Retina (tissue), 1 donor: ENCODE data around the gene SETD1A.
A peak's percentile ranks its signal among the peaks of the same experiment; 100 is the strongest.

Experiments
- DNase-seq: peaks from one replicate; pipeline ENCODE4 v3.0.0-alpha.2; 2016

Gene SETD1A

DNA sequence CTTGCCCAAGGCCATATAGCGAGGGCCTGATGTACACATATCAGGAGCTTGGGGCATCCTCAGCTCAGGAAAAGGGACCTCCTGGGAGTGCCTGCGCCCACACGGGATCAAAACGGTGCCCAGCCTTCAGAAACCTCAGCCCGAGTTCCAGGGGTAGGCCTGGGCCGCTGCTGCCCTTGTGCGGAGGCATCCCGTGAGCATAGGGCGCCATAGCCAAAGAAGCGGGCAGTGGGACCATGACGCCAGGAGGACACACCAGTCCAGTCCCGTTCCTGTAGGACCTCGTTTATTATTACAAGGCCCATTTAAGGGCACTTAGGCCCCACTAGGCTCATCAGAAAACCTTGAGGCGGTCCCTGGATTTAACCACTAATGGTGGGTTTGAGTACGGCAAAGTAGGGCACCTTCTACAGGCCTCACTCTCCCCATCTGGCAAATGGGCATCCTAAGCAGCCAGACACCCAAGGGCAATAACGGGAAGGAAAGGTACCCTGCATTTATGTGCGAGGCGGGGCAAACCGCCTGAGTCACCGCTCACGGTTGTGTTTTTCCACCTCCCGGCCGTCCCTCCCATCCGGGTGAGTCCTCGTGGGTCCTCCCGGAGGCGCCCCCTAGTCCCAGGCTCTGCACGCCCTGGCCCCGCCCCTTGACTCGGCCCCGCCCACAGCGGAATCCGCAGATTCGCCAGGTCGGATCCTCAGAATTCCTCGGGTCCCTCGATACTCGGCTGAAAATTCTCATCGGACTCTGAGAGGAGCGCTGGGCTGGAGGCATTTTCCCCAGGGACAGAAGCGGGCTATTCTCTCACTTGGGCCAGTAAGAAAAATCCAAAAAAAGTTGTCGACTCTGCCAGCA lies 726 bp upstream of the SETD1A start:
- no peak for DNase-seq

DNA sequence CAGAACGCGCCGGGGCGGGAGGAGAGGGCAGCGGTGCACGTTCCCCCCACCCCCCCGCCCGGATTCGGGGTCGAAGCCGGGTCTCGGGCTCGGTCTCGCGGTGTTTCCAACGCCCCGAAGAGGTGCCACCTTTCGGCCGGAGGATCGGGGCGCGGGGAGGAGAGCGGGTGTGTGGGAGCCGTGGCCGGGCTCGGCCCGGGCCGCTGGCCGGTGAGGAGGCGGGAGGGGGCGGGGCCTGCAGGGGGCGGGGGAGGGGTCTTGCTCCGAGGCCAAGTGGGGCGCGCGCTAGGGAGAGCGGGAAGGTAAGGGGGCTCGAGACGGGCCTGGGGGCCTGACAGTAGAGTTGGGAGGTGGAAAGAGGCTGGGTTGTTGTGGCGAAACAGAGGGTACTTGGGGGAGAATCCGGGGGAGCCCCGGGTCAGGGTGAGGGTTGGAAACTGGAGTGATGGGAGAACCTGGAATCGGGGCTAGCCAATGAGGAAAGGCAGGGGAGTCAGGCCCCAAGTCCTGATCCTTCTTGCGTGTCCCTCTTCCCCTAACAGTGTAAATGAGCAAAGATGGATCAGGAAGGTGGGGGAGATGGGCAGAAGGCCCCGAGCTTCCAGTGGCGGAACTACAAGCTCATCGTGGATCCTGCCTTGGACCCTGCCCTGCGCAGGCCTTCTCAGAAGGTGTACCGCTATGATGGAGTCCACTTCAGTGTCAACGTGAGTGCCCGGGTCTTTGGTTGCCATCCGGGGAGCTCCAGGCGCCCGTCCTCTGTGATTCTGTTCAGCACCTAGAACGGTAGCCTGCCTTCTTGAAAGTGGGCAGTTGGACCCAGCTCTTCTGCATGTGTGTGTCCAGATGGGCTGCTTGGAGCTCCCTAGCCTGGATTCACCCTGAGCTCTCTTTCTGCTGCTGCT lies 873 bp downstream of the SETD1A start:
- peak; percentile 32 for DNase-seq

DNA sequence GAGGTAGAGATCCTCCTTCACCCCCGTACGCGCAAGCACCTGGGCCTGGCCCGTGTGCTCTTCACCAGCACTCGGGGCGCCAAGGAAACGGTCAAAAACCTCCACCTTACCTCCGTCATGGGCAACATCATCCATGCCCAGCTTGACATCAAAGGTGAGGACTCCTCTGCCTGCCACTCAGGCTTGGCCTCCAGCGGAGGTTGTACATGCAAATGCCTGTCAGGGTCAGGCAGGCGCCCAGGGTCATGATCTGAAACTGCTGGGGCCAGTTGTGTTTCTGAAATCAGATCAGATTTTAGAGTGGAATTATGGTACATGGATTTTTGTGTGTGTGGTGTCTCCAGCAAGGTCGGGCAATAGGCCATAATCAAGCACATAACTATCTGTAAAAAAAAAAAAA lies 3.8 kb downstream of the SETD1A start:
- DNase-seq = no peak

DNA sequence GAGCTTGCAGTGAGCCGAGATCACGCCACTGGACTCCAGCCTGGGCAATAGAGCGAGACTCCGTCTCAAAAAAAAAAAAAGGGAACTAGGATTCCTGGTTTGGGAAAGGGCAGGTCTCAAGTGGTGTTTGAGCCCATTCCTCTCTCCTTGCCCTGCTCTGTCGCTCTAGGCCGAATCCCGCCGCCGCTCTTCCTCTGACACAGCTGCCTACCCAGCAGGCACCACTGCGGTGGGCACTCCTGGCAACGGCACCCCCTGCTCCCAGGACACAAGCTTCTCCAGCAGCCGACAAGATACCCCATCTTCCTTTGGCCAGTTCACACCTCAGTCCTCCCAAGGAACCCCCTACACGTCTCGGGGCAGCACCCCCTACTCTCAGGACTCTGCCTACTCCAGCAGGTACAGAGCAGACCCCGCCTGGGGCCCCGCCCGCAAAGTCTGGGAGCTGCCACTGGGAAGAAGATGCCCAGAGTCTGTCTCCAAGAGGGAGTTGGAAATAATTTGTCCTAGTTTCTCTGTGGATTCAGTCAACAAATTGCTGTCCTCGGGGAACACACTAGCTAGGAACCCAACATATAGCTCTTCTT lies 6.5 kb downstream of the SETD1A start:
- DNase-seq = no peak

DNA sequence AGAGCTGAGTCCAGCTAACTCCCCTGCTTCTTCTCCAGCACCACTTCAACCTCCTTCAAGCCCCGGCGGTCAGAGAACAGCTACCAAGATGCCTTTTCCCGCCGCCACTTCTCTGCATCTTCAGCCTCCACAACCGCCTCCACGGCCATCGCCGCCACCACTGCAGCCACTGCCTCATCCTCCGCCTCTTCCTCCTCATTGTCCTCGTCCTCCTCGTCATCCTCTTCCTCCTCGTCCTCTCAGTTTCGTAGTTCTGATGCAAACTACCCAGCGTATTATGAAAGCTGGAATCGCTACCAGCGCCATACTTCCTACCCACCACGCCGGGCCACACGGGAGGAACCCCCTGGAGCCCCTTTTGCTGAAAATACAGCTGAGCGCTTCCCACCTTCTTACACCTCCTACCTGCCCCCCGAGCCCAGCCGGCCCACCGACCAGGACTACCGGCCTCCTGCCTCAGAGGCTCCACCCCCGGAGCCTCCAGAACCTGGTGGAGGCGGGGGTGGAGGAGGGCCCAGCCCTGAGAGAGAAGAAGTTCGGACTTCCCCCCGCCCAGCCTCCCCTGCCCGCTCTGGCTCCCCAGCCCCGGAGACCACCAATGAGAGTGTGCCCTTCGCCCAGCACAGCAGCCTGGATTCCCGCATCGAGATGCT lies 7.1 kb downstream of the SETD1A start:
- DNase-seq = no peak

DNA sequence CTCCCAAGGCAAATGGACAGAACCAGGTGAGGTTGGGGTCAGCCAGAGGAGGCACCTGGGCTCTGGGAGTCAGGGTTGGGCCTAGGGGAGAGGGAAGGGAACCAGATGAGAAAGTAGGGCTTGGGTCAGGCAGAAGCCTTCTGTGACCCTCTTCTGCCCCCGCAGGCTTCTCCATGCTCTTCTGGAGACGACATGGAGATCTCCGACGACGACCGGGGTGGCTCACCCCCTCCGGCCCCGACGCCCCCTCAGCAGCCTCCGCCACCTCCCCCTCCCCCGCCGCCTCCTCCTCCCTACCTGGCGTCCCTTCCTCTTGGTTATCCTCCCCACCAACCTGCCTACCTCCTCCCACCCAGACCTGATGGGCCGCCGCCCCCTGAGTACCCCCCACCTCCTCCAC lies 7.9 kb downstream of the SETD1A start:
- no peak for DNase-seq

DNA sequence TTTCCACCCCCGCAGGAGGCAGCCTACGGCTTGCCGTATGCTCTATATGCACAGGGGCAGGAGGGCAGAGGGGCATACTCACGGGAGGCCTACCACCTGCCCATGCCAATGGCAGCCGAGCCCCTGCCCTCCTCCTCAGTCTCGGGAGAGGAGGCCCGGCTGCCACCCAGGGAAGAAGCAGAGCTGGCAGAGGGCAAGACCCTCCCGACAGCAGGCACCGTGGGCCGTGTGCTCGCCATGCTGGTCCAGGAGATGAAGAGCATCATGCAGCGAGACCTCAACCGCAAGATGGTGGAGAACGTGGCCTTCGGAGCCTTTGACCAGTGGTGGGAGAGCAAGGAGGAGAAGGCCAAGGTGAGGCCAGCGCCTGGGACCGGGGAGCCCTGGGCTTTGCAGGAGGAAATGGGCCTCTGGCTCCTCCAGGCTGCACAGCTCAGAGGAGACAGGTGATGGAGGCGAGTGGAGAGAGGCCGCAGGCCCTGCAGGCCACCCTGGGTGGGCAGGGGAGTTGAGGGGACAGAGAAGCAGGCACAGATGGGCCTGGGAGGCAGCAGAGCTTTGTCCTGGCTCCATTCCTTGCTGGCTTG lies 8.6 kb downstream of the SETD1A start:
- no peak for DNase-seq

DNA sequence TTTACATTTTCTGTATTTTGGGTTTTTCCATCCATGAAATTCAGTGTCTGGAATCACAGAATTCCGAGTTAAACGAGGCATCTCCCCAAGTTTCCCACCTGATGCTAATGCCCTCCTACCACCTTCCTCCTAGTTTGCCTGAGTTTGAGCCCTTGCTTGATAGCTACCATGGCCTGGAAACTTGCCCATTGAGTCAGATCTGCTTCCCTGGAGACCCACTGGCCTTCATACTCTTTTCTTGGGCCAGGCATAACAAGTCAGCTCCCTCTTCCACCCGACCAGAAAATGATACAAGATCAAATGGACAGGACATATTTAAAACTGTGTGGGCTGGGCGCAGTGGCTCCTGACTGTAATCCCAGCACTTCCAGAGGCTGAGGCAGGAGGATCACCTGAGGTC lies 10.2 kb downstream of the SETD1A start:
- no peak for DNase-seq

DNA sequence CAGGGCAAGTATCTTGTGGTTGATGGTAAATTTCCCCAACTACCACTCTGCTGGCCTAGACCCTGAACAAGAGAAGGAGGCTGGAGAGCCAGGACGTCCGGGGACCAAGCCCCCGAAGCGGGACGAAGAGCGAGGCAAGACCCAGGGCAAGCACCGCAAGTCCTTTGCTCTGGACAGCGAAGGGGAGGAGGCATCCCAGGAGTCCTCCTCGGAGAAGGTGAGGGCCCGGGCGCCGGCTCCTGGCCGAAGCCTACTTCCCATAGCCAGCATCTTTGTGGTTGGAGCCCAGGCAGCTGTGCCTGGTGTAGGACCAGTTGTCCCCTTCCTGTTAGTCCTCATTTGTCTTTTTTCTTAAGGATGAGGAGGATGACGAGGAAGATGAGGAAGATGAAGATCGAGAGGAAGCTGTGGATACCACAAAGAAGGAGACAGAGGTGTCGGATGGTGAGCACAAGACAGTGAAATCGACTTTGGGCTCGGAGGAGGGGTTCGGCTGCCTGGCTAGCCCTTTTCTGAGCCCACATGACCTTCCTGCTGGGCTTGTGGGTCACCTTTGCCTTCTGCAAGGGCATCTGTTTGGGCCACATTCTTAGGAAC lies 11.8 kb downstream of the SETD1A start:
- no peak for DNase-seq

DNA sequence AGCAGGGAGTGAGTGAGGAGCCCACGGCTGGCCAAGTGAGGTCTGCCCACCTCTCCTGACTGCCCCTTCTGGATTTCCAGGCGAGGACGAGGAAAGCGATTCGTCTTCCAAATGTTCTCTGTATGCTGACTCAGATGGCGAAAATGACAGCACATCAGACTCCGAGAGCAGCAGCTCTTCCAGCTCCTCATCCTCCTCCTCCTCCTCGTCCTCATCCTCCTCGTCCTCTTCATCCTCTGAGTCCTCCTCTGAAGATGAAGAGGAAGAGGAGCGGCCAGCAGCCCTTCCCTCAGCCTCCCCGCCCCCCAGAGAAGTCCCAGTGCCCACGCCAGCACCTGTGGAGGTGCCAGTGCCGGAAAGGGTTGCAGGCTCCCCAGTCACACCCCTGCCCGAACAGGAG lies 13.7 kb downstream of the SETD1A start:
- DNase-seq = no peak

DNA sequence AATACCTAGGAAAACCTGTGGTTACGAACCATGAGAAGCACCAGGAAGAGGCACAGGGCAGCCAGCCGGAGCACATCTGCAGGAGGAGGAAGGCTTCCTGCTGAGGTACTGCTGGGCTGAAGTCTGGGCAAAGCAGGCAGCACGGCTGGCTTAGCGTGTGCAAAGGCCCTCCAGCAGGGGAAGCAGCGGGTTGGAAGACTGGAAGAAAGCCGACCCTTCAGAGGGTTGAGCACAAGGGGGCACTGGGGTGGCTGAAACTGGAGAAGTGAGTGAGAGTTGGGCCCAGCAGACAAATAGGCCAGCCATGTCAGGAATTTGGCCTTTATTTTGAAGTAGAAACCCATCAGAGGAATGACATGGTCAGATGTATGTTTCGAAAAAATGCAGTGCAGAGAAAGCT lies 15.3 kb downstream of the SETD1A start:
- DNase-seq = no peak

DNA sequence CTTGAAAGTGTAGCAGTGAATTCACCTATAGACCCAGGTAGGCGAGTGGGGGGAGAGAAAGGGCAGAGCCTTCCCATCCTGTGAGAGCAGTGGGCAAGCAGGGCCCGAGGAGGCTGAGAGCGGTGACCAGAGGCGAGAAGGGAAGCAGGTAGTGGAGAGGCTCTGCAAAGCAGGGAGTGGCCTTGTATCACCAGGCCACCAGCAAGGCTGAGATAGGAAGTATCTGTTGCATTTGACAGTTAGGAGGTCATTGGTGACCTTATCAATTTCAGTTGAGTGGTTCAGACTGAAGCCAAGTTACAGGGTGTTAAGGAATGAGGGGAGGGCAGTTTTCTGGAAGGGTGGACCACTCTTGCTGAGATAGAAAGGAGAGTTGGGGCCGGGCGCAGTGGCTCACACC lies 16.8 kb downstream of the SETD1A start:
- no peak for DNase-seq

DNA sequence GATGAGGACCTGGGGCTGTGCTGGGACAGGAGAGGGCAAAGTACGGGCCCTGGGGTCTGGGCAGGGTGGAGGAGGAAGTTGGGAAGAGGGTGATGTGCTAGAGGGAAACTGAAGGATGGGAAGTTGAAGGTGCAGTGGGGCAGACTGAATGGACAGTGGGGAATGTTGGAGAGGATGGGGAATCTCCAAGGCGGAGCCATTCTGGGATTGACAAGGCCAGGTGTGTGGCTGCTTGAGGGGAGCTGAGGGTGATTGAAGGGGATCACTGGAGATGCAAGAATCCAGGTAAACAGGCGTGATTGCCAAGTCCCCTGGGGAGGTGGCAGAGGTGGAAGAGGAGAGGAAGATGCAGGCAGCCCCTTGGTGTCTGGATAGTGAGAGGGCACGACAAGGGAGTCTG lies 18.9 kb downstream of the SETD1A start:
- DNase-seq = no peak

DNA sequence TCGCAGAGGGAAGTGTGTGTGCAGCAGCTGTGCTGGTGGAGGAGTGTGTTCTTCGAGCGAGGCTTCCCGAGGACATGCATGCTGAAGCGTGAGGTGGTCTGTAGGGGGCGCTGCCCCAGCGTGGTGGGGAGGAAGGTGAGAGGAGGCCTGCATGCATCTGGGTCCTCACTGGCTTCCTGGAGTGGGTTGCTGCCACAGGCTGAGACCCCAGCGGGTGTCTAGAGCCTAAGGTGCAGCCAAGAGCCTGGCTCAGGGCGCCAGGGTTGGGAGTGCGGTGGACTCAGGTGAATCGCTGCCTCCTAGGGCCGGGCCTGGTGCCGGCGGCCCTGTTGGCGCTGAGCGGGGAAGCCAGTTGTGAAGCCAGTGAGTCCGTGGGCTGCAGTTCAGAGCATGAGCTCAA lies 19.9 kb downstream of the SETD1A start:
- no peak for DNase-seq

DNA sequence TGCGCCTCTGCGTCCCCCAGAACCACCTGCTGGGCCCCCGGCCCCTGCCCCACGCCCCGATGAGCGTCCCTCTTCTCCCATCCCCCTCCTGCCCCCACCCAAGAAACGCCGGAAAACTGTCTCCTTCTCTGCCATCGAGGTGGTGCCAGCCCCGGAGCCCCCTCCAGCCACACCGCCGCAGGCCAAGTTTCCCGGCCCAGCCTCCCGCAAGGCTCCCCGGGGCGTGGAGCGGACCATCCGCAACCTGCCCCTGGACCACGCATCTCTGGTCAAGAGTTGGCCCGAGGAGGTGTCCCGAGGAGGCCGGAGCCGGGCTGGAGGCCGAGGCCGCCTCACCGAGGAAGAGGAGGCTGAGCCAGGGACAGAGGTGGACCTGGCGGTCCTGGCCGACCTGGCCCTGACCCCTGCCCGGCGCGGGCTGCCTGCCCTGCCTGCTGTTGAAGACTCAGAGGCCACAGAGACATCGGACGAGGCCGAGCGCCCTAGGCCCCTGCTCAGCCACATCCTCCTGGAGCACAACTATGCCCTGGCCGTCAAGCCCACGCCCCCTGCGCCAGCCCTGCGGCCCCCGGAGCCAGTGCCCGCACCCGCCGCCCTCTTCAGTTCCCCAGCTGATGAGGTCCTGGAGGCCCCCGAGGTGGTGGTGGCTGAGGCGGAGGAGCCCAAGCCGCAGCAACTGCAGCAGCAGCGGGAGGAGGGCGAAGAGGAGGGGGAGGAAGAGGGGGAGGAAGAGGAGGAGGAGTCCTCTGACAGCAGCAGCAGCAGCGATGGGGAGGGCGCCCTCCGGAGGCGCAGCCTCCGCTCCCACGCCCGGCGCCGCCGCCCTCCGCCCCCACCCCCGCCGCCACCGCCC lies 21.8 kb downstream of the SETD1A start:
- no peak for DNase-seq

DNA sequence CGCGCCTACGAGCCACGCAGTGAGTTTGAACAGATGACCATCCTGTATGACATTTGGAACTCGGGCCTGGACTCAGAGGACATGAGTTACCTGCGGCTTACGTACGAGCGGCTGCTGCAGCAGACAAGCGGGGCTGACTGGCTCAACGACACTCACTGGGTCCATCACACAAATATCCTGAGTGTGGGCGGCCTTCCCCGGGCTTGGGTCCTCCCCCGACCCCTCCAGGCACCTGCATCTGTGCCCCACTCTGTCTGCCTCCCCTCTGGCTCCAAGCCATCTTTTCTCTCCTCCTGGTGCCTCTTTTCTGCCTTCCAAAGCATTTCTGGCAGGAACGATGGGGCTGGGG lies 22.4 kb downstream of the SETD1A start:
- no peak for DNase-seq

DNA sequence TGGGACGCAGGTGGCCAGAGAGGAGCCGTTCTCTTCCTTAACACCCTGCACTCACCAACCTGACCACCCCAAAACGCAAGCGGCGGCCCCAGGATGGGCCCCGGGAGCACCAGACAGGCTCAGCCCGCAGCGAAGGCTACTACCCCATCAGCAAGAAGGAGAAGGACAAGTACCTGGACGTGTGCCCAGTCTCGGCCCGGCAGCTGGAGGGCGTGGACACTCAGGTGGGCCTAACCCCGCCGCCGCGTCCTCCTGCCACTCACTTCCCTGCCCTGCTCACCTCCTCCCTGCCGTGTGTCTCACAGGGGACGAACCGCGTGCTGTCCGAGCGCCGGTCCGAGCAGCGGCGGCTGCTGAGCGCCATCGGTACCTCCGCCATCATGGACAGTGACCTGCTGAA lies 22.9 kb downstream of the SETD1A start:
- no peak for DNase-seq

DNA sequence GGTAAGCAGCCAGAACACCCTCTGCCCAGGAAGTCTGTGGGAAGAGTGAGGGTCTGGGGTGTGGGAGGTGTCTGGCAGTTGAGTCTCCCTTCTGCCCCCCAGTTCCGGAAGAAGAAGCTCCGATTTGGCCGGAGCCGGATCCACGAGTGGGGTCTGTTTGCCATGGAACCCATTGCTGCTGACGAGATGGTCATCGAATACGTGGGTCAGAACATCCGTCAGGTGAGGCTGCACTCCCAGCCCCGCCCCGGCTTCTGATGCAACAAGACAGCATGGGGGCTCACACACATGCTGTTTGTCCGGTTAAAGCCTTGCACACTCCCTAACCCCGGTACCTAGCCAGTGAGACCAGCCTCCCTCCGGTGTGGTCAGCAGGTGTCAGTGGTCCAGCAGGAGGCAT lies 23.4 kb downstream of the SETD1A start:
- DNase-seq = no peak

DNA sequence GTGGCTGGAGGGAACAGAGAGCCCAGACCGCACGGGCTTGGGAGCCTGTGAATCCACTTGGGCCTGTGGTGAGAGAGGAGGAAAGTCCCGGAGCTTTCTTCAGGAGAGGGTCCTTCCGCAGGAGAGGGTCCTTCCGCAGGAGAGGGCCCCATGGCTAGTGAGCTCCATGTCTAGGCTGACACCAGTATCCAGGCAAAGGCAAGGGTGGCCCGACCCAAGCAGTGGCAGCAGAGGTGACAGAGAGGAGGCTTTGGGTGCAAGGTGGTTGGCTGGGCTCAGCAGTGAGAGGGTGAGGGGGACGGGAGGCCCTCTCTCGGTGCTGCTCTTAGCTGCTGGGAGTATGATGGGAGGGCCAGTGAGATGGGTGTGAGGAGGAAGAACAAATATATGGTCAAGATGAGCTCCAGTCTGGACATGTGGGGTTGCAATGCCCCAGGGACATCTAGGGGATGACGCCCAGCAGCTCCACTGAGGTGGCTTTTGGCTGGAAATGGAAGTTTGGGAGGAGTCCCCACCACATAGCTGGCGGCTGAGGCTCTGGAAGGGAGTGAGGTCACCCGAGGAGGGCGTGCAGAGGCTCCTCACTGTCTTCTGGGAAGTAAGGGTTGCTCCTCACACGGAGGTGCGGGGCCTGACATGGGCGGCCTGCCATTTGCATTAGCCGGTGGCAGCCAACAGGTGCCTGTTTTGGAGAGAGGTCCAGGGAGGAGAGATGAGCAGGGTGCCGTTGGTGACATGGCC lies 25.2 kb downstream of the SETD1A start:
- DNase-seq = no peak

DNA sequence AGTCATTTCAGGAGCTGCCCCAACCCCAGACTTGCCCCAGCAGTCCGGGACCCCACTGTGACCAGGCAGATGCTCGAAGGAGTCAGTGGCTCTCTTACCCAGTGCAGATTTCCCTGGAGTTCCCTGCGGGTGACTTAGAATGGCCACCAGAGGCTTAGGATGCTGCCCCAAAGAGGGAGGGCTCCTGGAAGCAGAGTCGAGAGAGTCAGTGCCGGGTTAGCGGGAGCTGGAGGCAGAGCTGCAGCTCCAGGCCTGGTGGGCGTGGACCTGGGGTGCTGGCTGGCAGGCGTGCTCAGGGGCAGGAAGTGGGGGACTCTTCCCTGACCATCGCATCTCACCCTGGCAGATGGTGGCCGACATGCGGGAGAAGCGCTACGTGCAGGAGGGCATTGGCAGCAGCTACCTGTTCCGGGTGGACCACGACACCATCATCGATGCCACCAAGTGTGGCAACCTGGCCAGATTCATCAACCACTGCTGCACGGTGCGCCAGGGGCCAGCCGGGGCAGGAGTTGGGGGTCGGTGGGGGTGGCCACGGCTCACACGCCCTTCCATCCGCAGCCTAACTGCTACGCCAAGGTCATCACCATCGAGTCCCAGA lies 25.8 kb downstream of the SETD1A start:
- DNase-seq = no peak
